Adipocyte (in vitro differentiated cells): ENCODE data around the gene DPEP3.

Source experiments
- DNase-seq: peaks from one replicate; pipeline ENCODE4 v3.0.0-alpha.2; 2015; ENCODE audit warnings: low read depth
- H3K27me3 ChIP-seq: replicated peaks from 2 replicates; pipeline ENCODE4 v1.7.0; 2013; ENCODE audit warnings: mild to moderate bottlenecking, low read length, moderate library complexity; ENCODE audit not compliant: control insufficient read depth, insufficient read depth
- H3K36me3 ChIP-seq: 2 replicates; pipeline ENCODE4 v1.7.0; 2013; ENCODE audit warnings: low read length, mild to moderate bottlenecking, moderate library complexity; ENCODE audit not compliant: control insufficient read depth, insufficient read depth, severe bottlenecking
- H3K4me1 ChIP-seq: 2 replicates; pipeline ENCODE4 v1.7.0; 2013; ENCODE audit warnings: mild to moderate bottlenecking, low read length, moderate library complexity; ENCODE audit not compliant: control insufficient read depth, insufficient read depth
- H3K4me3 ChIP-seq: 2 replicates; pipeline ENCODE4 v1.7.0; 2013; ENCODE audit warnings: mild to moderate bottlenecking, low read length, moderate library complexity
- H3K9ac ChIP-seq: 2 replicates; pipeline ENCODE4 v1.7.0; 2013; ENCODE audit warnings: mild to moderate bottlenecking, low read length, moderate library complexity
- H3K9me3 ChIP-seq: 2 replicates; pipeline ENCODE4 v1.7.0; 2013; ENCODE audit warnings: mild to moderate bottlenecking, low read length, moderate library complexity; ENCODE audit not compliant: control insufficient read depth

The DPEP3 gene

GRCh38 chr16:67934306-67935100 lies 45.8 kb downstream of the DPEP3 start:
- H3K27me3 ChIP-seq, result no peaks in the 10 kb centered on the region

GRCh38 chr16:67933805-67934204 lies 46.5 kb downstream of the DPEP3 start:
- no peaks in the 10 kb centered on the region for H3K27me3 ChIP-seq
- no peak for DNase-seq
- H3K9me3 ChIP-seq, result no peaks in the 10 kb centered on the region
- H3K36me3 ChIP-seq, result peaks cover 16% of the 10 kb centered on the region
- no peak overlapping the region for H3K9ac ChIP-seq
- H3K4me1 ChIP-seq, result peaks cover 29% of the 10 kb centered on the region
- peak overlapping the region; percentile 98 for H3K4me3 ChIP-seq

More at GRCh38 chr16:67934306-67935100, 45.8 kb downstream of the DPEP3 start:
- peak overlapping the region; percentile 98 for H3K4me3 ChIP-seq
- no peaks in the 10 kb centered on the region for H3K9me3 ChIP-seq
- H3K9ac ChIP-seq, result peak overlapping the region; percentile 98
- peaks cover 29% of the 10 kb centered on the region for H3K4me1 ChIP-seq
- H3K36me3 ChIP-seq, result peaks cover 10% of the 10 kb centered on the region
- peak; percentile 15 for DNase-seq

GRCh38 chr16:67932462-67932840 lies 47.8 kb downstream of the DPEP3 start:
- DNase-seq, result no peak
- Histone ChIP-seq H3K36me3 (peaks cover 30% of the 10 kb centered on the region), H3K4me1 (peaks cover 28% of the 10 kb centered on the region), H3K4me3 (no peak overlapping the region), H3K9me3 (no peaks in the 10 kb centered on the region), H3K27me3 (no peaks in the 10 kb centered on the region), H3K9ac (no peak overlapping the region)

- no peak for DNase-seq
- H3K9me3 ChIP-seq, result no peaks in the 10 kb centered on the region
- no peaks in the 10 kb centered on the region for H3K27me3 ChIP-seq
- H3K4me3 ChIP-seq, result no peak within 1 kb of the TSS
- H3K4me1 ChIP-seq, result peaks cover 22% of the 10 kb centered on the region
- H3K9ac ChIP-seq, result no peak within 1 kb of the TSS
- H3K36me3 ChIP-seq, result peaks cover 35% of the 10 kb centered on the region
These were observed 48.4 kb downstream of the DPEP3 start, which contains the start of gene CTRL for GRCh38 chr16:67931712-67932461. Gene CTRL, minus strand, starts transcription at chr16:67931862. Its CDS starts 10 bp downstream, at chr16:67931852.

GRCh38 chr16:67930678-67931211 lies 49.6 kb downstream of the DPEP3 start:
- H3K9ac ChIP-seq, result no peak overlapping the region
- DNase-seq, result no peak
- no peak overlapping the region for H3K4me3 ChIP-seq
- peaks cover 31% of the 10 kb centered on the region for H3K4me1 ChIP-seq
- peaks cover 35% of the 10 kb centered on the region for H3K36me3 ChIP-seq
- H3K9me3 ChIP-seq, result no peaks in the 10 kb centered on the region
- H3K27me3 ChIP-seq, result no peaks in the 10 kb centered on the region

- H3K9me3 ChIP-seq, result no peaks in the 10 kb centered on the region
- no peak overlapping the region for H3K4me3 ChIP-seq
- no peaks in the 10 kb centered on the region for H3K27me3 ChIP-seq
- H3K36me3 ChIP-seq, result peaks cover 35% of the 10 kb centered on the region
- no peak overlapping the region for H3K9ac ChIP-seq
- DNase-seq, result no peak
- H3K4me1 ChIP-seq, result peaks cover 27% of the 10 kb centered on the region
These were observed 50.1 kb downstream of the DPEP3 start for GRCh38 chr16:67930191-67930590.

GRCh38 chr16:67928561-67929364 lies 51.5 kb downstream of the DPEP3 start:
- no peaks in the 10 kb centered on the region for H3K9me3 ChIP-seq
- no peaks in the 10 kb centered on the region for H3K27me3 ChIP-seq
- H3K4me3 ChIP-seq, result no peak overlapping the region
- H3K9ac ChIP-seq, result no peak overlapping the region
- peak; percentile 80 for DNase-seq
- peaks cover 13% of the 10 kb centered on the region for H3K4me1 ChIP-seq
- peaks cover 35% of the 10 kb centered on the region for H3K36me3 ChIP-seq

GRCh38 chr16:67928147-67928546 lies 52.2 kb downstream of the DPEP3 start:
- Histone ChIP-seq H3K4me3 (no peak overlapping the region), H3K27me3 (no peaks in the 10 kb centered on the region), H3K4me1 (peaks cover 10% of the 10 kb centered on the region), H3K9me3 (no peaks in the 10 kb centered on the region), H3K9ac (no peak overlapping the region), H3K36me3 (peaks cover 35% of the 10 kb centered on the region)
- no peak for DNase-seq

- Histone ChIP-seq H3K4me3 (no peak overlapping the region), H3K4me1 (peaks cover 10% of the 10 kb centered on the region), H3K36me3 (peaks cover 35% of the 10 kb centered on the region), H3K27me3 (no peaks in the 10 kb centered on the region), H3K9me3 (no peaks in the 10 kb centered on the region), H3K9ac (no peak overlapping the region)
- no peak for DNase-seq
These were observed 53.0 kb downstream of the DPEP3 start for GRCh38 chr16:67927131-67927941.

- Histone ChIP-seq H3K9ac (peak overlapping the region; percentile 28), H3K9me3 (no peaks in the 10 kb centered on the region), H3K4me1 (peaks cover 10% of the 10 kb centered on the region), H3K36me3 (peaks cover 35% of the 10 kb centered on the region), H3K4me3 (no peak overlapping the region), H3K27me3 (no peaks in the 10 kb centered on the region)
- DNase-seq, result peak; percentile 40
These were observed 54.0 kb downstream of the DPEP3 start for GRCh38 chr16:67926181-67926750.
